GM12875 (cell line): Measurements from ENCODE around the gene DFFA.
"Not testable (repeated sequence)": the region's sequence is repeated elsewhere in the genome, so short reads cannot be mapped to it uniquely, and the experiment has no call there.

ENCODE experiments used
- H3K4me3 ChIP-seq: one replicate; pipeline ENCODE4 v1.5.1; 2011; ENCODE audit warnings: low read depth, low read length, control low read depth
- CTCF ChIP-seq: IDR thresholded peaks from 2 replicates; pipeline ENCODE4 v1.5.1; 2011; ENCODE audit warnings: low read depth, mild to moderate bottlenecking, control low read depth, inconsistent platforms, low read length, moderate library complexity, borderline replicate concordance; ENCODE audit not compliant: insufficient read depth

Gene DFFA

GRCh38 chr1:10457875-10458274, 14.5 kb downstream of the DFFA start:
- no peak overlapping the region for H3K4me3 ChIP-seq
- TF ChIP-seq CTCF: no peak

GRCh38 chr1:10457462-10457861, 14.9 kb downstream of the DFFA start:
- not testable (repeated sequence) for H3K4me3 ChIP-seq

GRCh38 chr1:10456661-10457060, 15.7 kb downstream of the DFFA start:
- H3K4me3 ChIP-seq: no peak overlapping the region
- TF ChIP-seq CTCF: no peak

- no peak for TF ChIP-seq CTCF
- H3K4me3 ChIP-seq: no peak overlapping the region
Observed at GRCh38 chr1:10456048-10456447, 16.3 kb downstream of the DFFA start.

GRCh38 chr1:10451287-10451686, 21.0 kb downstream of the DFFA start:
- H3K4me3 ChIP-seq: no peak overlapping the region
- TF ChIP-seq CTCF: no peak

- TF ChIP-seq CTCF: no peak
- no peak overlapping the region for H3K4me3 ChIP-seq
Observed at GRCh38 chr1:10450836-10451235, 21.5 kb downstream of the DFFA start.

GRCh38 chr1:10450156-10450814, 22.0 kb downstream of the DFFA start:
- H3K4me3 ChIP-seq: no peak overlapping the region
- no peak for TF ChIP-seq CTCF

GRCh38 chr1:10449751-10450150, 22.6 kb downstream of the DFFA start, which contains the start of gene CORT:
Gene CORT (plus strand): TSS chr1:10450031. CDS start chr1:10450224, 193 bp downstream.
- H3K4me3 ChIP-seq: no peak within 1 kb of the TSS
- no peak for TF ChIP-seq CTCF
